PC-3 (cell line): Measurements from ENCODE around the gene NACC1.

Source experiments
- CTCF ChIP-seq: fragments of 300-600 bp; sonication (generic); conservative IDR thresholded peaks from 2 replicates; pipeline ENCODE4 v1.5.1; 2017; ENCODE audit warnings: antibody characterized with exemption, low read depth, mild to moderate bottlenecking, low read length
- EZH2 ChIP-seq: fragments of 300-600 bp; sonication (generic); IDR thresholded peaks from one replicate; pipeline ENCODE4 v1.6.1; 2017; ENCODE audit warnings: antibody characterized with exemption, mild to moderate bottlenecking, low read length; ENCODE audit not compliant: unreplicated experiment
- EZH2phosphoT487 ChIP-seq: fragments of 300-600 bp; sonication (generic); IDR thresholded peaks from 2 replicates; pipeline ENCODE4 v1.6.1; 2018; ENCODE audit warnings: mild to moderate bottlenecking, antibody characterized with exemption, low read length, borderline replicate concordance

DNA sequence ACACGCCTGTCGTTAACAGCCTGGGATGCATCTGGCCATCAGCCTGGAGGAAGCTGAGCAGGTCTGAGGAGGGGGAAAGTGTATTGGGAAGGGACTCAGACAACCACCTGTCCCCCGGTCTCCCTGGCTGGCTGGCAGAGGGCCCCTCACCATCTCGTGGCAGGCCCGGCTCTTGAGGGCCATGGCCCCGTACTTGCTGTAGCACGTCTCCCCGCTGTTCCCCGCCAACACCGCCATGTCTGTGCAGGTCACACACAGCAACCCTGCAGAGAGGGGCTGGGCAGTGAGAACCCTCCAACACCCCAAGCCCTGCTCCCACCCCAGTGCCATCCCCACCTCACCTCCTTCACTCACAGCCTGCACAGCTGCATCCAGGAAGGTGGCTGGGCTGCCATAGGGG lies 5.5 kb upstream of the NACC1 start:
- no peak for TF ChIP-seq CTCF
- no peak for TF ChIP-seq EZH2phosphoT487
- no peak for TF ChIP-seq EZH2
